ENCODE data around the gene SPRN. TPM values are rescaled to one million over a fixed set of nuclear protein-coding genes. Genes with fewer than 3 reads are reported as not detected.
A peak's percentile ranks its signal among the peaks of the same experiment; 100 is the strongest.
"Not testable (repeated sequence)": the region's sequence is repeated elsewhere in the genome, so short reads cannot be mapped to it uniquely, and the experiment has no call there.

SPRN gene
- total RNA-seq, 1 donor = under 0.01 TPM

DNA sequence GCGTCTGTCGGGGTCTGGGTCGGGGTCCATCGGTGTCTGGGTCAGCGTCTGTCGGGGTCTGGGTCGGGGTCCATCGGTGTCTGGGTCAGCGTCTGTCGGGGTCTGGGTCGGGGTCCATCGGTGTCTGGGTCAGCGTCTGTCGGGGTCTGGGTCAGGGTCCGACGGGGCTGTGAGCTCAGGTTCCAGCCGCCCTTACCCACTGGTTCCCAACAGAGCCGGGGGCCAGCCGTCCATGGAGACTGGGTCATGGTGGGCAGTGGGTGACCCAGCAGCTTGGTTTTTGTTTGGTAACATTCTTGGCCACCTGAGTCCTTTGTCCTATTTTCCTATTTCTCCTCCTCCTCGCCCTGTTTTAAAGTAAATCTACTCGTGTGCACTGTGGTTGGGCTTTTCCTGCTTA is 16.9 kb upstream of the SPRN start:
- not testable (repeated sequence) for DNase-seq (ENCODE audit: low read depth in 2 of 3, low spot score in 2 of 3)

DNA sequence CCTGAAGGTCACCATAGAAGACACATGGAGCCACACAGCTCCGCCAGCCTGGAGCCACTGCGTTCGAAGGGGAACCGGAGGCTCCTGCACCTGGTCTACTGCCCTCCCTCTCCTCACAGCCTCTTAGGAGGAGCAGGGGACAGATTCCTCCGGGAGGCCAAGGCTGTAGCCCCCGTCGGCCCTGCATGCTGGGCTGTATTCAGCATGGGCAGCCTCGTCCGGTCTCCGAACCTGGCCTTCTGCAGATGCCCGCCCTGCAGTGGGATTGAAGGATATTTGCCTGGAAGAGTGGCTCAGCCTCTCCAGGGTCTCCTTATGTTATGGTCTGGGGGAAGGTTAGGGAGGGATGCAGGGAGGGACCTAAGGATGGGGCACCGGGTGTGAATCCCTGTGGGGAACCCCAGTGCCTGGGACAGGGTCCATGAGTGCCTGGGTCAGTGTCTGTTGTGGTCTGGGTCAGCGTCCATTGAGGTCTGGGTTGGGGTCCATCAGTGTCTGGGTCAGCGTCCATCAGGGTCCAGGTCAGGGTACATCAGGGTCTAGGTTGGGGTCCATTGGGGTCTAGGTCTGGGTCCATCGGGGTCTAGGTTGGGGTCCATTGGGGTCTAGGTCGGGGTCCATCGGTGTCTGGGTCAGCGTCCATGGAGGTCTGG is 16.3 kb upstream of the SPRN start:
- DNase-seq (ENCODE audit: low read depth in 2 of 3, low spot score in 2 of 3) = no peak

GRCh38 chr10:133439517-133440461 is 15.4 kb upstream of the SPRN start:
- DNase-seq (ENCODE audit: low read depth in 2 of 3, low spot score in 2 of 3) = no peak

GRCh38 chr10:133438711-133439273 is 14.4 kb upstream of the SPRN start:
- DNase-seq (ENCODE audit: low read depth in 2 of 3, low spot score in 2 of 3) = peak in 2 of 3 donors; percentile 24 to 59

DNA sequence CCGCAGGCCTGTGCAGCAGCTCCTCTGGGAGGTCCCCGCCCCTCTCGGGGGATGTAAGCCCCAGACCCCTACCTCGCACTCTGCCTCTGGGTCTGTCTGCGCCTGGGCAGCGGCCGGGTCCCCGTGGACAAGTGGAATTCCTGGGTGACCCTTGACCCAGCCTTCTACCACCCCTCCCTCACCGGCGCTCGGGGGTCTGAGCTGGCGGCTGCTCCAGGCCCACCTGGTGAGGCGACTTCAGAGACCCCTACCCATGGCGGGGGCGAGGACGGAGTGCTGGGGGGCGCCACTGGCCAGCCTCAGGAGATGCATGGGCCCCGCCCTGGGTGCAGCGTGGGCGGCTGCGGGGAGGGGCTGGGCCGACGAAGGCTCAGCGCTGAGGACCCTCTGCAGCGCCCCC is 8.4 kb upstream of the SPRN start:
- DNase-seq (ENCODE audit: low read depth in 2 of 3, low spot score in 2 of 3) = not testable (repeated sequence)

DNA sequence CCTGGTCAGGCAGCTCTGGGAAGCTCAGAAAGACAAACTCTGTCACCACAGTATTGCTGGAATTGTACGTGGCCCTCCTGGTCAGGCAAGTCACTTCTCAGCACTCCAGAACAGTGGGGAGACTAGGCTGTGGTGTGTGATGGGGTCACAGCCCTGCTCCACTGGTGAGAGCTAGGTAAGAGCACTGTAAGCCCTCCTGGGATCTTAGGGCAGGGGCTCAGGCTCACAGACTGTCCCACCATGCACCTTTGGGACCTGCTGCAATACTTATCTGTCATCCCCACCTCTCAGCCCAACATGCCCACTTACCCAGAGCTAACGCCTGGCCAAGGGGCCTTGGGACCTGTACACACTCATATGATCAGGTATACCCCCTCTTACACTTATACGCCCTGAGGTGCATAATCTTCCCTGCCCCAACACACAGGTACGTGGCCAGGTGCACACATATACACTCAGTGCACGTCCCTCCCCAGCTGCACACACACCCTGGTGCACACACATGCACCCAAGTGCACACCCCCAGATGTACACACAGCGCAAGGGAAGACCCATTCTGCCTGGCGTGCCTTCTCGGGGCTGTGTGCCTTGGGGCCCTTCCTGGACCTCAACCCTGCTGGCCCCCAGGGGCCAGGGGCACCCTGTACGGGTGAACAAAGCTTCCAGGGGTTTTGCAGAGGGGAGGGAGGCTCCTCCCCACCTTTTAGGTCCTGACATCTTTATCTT is 7.6 kb upstream of the SPRN start:
- DNase-seq (ENCODE audit: low read depth in 2 of 3, low spot score in 2 of 3) = not testable (repeated sequence)

DNA sequence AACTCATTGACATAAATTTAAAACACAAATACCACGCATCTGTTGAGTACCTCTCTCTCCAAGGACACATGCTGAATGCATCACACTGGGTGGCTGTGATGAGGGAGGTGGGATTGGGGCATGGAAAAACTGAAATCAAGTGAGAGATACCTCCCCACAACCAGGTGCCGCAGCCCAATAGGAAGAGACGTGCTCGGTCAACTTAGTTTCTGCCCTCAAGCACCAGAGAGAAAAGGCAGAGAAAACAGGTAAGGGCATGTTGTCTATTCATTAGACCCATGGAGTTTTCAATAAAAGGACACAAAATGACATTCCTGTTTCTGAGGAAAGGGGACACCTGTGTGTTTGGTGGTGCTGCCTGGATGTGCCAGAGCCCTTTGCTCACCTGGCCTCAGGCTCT is 5.1 kb upstream of the SPRN start:
- not testable (repeated sequence) for DNase-seq (ENCODE audit: low read depth in 2 of 3, low spot score in 2 of 3)

DNA sequence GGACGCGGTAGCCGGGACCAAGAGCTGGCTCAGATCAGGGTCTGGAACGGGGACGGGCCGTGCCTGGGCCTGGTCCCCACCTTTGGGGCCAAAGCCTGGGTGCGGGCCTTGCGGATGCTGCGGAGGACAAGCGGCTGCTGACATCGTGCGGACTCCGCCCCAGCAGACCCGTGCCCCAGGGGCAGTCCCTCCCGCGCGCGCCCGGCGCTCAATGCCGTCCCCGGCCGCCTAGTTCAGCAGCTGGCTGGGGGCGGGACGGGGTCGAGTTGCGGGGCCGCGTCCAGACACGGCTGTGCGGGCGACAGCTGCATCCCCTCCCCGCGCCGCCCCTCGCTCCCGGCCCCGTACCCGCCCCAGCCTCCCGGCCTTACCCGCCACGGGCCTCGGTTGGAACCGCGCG is 323 bp downstream of the SPRN start:
- DNase-seq (ENCODE audit: low read depth in 2 of 3, low spot score in 2 of 3) = not testable (repeated sequence)

GRCh38 chr10:133422807-133423771 is 1.3 kb downstream of the SPRN start:
- DNase-seq (ENCODE audit: low read depth in 2 of 3, low spot score in 2 of 3) = no peak

GRCh38 chr10:133422223-133422806 is 2.1 kb downstream of the SPRN start:
- no peak for DNase-seq (ENCODE audit: low read depth in 2 of 3, low spot score in 2 of 3)

- DNase-seq (ENCODE audit: low read depth in 2 of 3, low spot score in 2 of 3) = no peak
These were observed 2.8 kb downstream of the SPRN start for GRCh38 chr10:133421336-133422222.

DNA sequence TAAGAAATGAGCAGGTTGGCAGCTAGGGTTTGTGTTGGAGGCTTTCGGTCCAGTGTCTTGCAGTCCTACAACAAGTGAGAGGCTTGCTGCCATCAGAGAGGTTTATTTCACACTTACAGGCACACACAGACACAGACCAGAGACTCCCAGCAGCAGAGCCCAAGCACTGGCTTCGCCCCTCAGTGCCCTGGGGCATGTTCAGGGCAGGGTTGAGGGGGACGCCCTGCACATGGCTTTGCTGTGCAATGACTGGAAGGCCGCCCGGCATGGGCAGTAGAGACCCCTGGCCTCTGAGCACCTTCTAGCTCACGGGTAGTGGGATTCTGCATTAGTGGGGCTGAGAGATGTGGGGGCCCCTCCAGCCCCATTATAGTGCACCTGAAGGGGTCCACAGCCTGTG is 3.8 kb downstream of the SPRN start:
- no peak for DNase-seq (ENCODE audit: low read depth in 2 of 3, low spot score in 2 of 3)

GRCh38 chr10:133420028-133420427 is 4.4 kb downstream of the SPRN start:
- no peak for DNase-seq (ENCODE audit: low read depth in 2 of 3, low spot score in 2 of 3)

- no peak for DNase-seq (ENCODE audit: low read depth in 2 of 3, low spot score in 2 of 3)
These were observed 5.0 kb downstream of the SPRN start for GRCh38 chr10:133419211-133419950.

DNA sequence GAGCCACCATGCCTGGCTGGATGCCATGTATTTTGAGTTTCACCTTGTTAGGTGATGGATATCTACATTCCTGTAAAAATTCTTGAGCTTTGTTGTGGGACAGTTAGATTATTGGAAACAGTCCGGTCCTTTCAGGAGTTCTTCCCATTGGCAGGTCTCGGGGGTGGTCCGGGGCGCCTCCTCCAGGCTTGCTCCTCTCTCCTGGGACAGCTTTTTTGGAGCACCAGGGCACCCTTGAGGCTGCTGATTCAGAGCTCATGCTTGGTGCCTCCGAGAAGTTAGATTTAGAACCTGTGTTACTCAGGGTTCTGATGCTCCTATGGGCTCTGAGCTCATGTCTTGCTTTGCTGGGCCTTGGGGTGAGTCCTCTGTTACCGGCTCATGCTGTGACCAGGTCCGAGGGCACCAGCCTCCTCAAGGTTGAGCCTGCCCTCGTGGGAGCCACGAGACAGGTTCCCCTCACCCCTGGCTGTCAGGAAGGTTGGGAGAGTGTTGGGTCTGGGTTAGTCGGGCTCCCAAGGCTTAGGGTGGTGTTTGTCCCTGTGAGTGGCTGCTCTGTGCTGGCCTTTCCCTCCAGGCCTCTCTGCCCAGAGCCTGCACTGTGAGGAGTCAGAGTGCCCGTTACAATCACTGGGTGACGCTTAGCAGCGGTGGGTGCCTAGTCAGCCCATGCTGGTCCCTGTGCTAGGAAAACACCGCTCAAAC is 6.0 kb downstream of the SPRN start:
- no peak for DNase-seq (ENCODE audit: low read depth in 2 of 3, low spot score in 2 of 3)

DNA sequence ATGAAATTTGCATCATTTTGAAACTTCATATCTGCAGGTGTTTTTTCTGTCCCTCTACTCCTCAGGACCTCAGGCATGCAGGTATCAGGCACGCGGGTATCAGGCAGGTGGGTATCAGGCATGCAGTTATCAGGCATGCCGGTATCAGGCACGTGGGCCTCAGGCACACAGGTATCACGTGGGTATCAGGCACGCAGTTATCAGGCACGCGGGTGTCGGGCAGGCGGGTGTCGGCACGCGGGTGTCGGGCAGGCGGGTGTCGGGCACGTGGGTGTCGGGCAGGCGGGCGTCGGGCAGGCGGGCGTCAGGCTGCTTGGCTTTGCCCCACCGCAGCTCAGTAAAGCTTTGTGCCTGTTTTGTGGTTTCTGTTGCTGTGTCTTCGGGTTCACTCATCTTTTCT is 8.7 kb downstream of the SPRN start:
- DNase-seq (ENCODE audit: low read depth in 2 of 3, low spot score in 2 of 3) = no peak

DNA sequence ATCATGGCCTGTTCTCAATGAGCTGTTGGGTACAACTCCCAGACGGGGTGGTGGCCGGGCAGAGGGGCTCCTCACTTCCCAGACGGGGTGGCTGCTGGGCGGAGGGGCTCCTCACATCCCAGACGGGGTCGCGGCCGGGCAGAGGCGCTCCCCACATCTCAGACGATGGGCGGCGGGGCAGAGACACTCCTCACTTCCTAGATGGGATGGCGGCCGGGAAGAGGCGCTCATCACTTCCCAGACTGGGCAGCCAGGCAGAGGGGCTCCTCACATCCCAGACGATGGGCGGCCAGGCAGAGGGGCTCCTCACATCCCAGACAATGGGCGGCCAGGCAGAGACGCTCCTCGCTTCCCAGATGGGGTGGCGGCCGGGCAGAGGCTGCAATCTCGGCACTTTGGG is 10.0 kb downstream of the SPRN start:
- DNase-seq (ENCODE audit: low read depth in 2 of 3, low spot score in 2 of 3) = not testable (repeated sequence)
